ENCODE data around the gene SPATA1. TPM values are rescaled to one million over a fixed set of nuclear protein-coding genes. Genes with fewer than 3 reads are reported as not detected.

SPATA1 gene
- total and polyA plus RNA-seq, 2 experiments from 2014 or later, result 0.88 to 1.2 TPM

DNA sequence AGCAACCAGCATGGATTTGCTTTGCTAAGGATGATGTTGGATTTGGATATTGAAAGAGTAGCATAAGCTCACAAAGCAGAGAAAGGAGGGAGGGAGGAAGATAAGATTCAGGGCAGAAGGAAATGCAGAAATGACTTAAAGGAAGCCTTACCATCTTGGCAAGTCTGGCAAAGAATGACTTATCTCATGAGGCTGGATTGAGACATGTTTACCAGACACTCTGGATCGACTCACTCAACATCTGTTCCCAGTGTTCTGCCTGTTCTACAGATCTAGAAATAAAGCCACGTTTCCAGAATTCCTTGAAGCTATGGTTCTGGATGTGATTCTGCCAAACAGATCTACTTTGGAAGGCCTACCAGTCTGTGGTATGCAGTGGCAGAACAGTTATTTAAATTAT lies 106.8 kb downstream of the SPATA1 start:
- TF ChIP-seq, protein P1, sequence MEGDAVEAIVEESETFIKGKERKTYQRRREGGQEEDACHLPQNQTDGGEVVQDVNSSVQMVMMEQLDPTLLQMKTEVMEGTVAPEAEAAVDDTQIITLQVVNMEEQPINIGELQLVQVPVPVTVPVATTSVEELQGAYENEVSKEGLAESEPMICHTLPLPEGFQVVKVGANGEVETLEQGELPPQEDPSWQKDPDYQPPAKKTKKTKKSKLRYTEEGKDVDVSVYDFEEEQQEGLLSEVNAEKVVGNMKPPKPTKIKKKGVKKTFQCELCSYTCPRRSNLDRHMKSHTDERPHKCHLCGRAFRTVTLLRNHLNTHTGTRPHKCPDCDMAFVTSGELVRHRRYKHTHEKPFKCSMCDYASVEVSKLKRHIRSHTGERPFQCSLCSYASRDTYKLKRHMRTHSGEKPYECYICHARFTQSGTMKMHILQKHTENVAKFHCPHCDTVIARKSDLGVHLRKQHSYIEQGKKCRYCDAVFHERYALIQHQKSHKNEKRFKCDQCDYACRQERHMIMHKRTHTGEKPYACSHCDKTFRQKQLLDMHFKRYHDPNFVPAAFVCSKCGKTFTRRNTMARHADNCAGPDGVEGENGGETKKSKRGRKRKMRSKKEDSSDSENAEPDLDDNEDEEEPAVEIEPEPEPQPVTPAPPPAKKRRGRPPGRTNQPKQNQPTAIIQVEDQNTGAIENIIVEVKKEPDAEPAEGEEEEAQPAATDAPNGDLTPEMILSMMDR (IDR thresholded peaks at IDR 0.05; ENCODE audit: low read depth, low read length), result no peak
- Histone ChIP-seq H3K36me3 (no peaks in the 10 kb centered on the region), H3K4me3 (no peak overlapping the region), H3K27ac (no peak overlapping the region), H3K9me3 (ENCODE audit: low read depth) (peaks cover 4% of the 10 kb centered on the region), H3K4me1 (ENCODE audit: low read depth) (peaks cover 3% of the 10 kb centered on the region), H3K27me3 (no peaks in the 10 kb centered on the region)
- DNase-seq (ENCODE audit: low read depth in 1 of 2, low spot score in 1 of 2), result peak in 1 of 2 donors; percentile 50

DNA sequence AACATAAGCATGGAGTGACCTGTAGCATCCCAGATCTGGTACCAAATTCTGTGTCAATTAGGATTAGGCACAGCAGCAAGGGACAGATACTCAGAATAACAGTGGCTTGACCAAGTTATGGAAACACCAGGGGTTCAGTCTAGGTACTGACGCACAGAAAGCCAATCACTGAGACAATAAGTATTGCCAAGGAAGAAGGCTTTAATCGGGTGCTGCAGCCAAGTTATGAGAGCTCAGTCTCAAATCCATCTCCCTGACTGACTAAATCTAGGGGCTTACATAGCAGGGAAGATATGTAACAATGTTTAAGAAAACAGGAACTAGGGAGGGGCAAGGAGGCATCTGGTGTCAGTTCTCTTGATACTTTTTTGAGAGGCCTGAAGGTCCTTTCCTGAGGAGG lies 107.7 kb downstream of the SPATA1 start:
- Histone ChIP-seq H3K9me3 (ENCODE audit: low read depth) (peaks cover 4% of the 10 kb centered on the region), H3K27ac (no peak overlapping the region), H3K4me1 (ENCODE audit: low read depth) (peaks cover 4% of the 10 kb centered on the region), H3K36me3 (no peaks in the 10 kb centered on the region), H3K27me3 (no peaks in the 10 kb centered on the region), H3K4me3 (no peak overlapping the region)
- no peak for DNase-seq (ENCODE audit: low read depth in 1 of 2, low spot score in 1 of 2)
- TF ChIP-seq, protein P1 (IDR thresholded peaks at IDR 0.05; ENCODE audit: low read depth, low read length), result no peak

DNA sequence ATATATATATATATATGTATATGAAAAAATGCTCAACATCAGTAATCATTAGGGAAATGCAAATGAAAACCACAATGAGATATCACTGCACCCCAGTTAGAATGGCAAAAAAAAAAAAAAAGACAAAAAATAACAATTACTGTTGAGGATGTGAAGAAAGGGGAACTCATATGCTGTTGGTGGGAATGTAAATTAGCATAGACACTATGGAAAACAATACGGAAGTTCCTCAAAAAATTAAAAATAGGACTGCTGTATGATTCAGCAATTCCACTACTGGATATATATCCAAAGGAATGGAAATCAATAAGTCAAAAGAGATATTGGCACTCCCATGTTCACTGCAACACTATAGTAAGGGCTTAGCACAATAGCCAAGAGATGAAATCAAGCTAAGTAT lies 109.6 kb downstream of the SPATA1 start:
- H3K9me3 ChIP-seq (ENCODE audit: low read depth), result peaks cover 4% of the 10 kb centered on the region
- H3K27me3 ChIP-seq, result no peaks in the 10 kb centered on the region
- DNase-seq (ENCODE audit: low read depth in 1 of 2, low spot score in 1 of 2), result no peak
- no peaks in the 10 kb centered on the region for H3K36me3 ChIP-seq
- peaks cover 13% of the 10 kb centered on the region for H3K4me1 ChIP-seq (ENCODE audit: low read depth)
- TF ChIP-seq, protein P1 (IDR thresholded peaks at IDR 0.05; ENCODE audit: low read depth, low read length), result no peak
- no peak overlapping the region for H3K27ac ChIP-seq
- no peak overlapping the region for H3K4me3 ChIP-seq

Other genes with a start within 250 kb of the SPATA1 start
- gene SAMD13, start 204.7 kb upstream of the SPATA1 start, total RNA-seq, result 1.7 and 2.5 TPM in 2 replicates
- gene SAMD13, start 204.7 kb upstream of the SPATA1 start, polyA plus RNA-seq, result 4.9 and 6.1 TPM in 2 replicates
- not detected in 2 replicates for gene DNASE2B, start 107.9 kb upstream of the SPATA1 start, total RNA-seq
- not detected in 2 replicates for gene DNASE2B, start 107.9 kb upstream of the SPATA1 start, polyA plus RNA-seq
- gene RPF1, start 27.1 kb upstream of the SPATA1 start, total RNA-seq, result 51.6 and 65.4 TPM in 2 replicates
- 44.7 and 48.3 TPM in 2 replicates for gene RPF1, start 27.1 kb upstream of the SPATA1 start, polyA plus RNA-seq
- 154 and 227 TPM in 2 replicates for gene GNG5, start 195 bp downstream of the SPATA1 start, total RNA-seq
- gene GNG5, start 195 bp downstream of the SPATA1 start, polyA plus RNA-seq, result 706 and 838 TPM in 2 replicates
- 3.3 and 5.2 TPM in 2 replicates for gene CTBS, start 68.1 kb downstream of the SPATA1 start, total RNA-seq
- 10.2 and 22.5 TPM in 2 replicates for gene CTBS, start 68.1 kb downstream of the SPATA1 start, polyA plus RNA-seq
- gene SSX2IP, start 184.1 kb downstream of the SPATA1 start, total RNA-seq, result 14.0 and 20.5 TPM in 2 replicates
- gene SSX2IP, start 184.1 kb downstream of the SPATA1 start, polyA plus RNA-seq, result 12.3 and 20.8 TPM in 2 replicates

All from cardiac muscle cell (in vitro differentiated cells and primary cell).